Ascending aorta (tissue), 2 donors: ENCODE data around the gene MAB21L4. TPM values are rescaled to one million over a fixed set of nuclear protein-coding genes. Genes with fewer than 3 reads are reported as not detected.

Experiments used
- DNase-seq, 2 donors: peaks; one replicate each; pipeline ENCODE4 v3.0.0-alpha.2; 2019; ENCODE audit warnings: low spot score in 2 of 2
- H3K27ac ChIP-seq, 2 donors: fragments of 200-600 bp; sonication (generic); one replicate each; pipeline ENCODE4 v1.5.1; 2016 to 2017; ENCODE audit warnings: mild to moderate bottlenecking in 1 of 2
- H3K27me3 ChIP-seq: fragments of 200-600 bp; sonication (generic); one replicate; pipeline ENCODE4 v1.5.1; 2017
- H3K36me3 ChIP-seq, 2 donors: fragments of 200-600 bp; sonication (generic); one replicate each; pipeline ENCODE4 v1.5.1; 2016
- H3K4me1 ChIP-seq, 2 donors: fragments of 200-600 bp; sonication (generic); one replicate each; pipeline ENCODE4 v1.5.1; 2016 to 2017; ENCODE audit warnings: mild to moderate bottlenecking in 1 of 2
- H3K4me3 ChIP-seq, 2 donors: fragments of 200-600 bp; sonication (generic); one replicate each; pipeline ENCODE4 v1.5.1; 2016 to 2017; ENCODE audit warnings: mild to moderate bottlenecking in 1 of 2
- H3K9me3 ChIP-seq, 2 donors: fragments of 200-600 bp; sonication (generic); one replicate each; pipeline ENCODE4 v1.5.1; 2016
- CTCF ChIP-seq, 3 experiments: fragments of 200-600 bp in 2 of 3; fragments of 450-650 bp in 1 of 3; sonication (generic) in 2 of 3; IDR thresholded peaks; one replicate each; pipeline ENCODE4 v1.5.1; 2016 to 2019; ENCODE audit warnings: antibody characterized with exemption in 3 of 3, mild to moderate bottlenecking in 1 of 3, moderate library complexity in 1 of 3
- intact Hi-C: fragments of 100-400 bp; cut with DNase I; formaldehyde crosslinking; loops from one replicate; pipeline ENCODE4 v1.15.1; 2023
- total RNA-seq: library from RNA; depleted of rRNA; stranded (reverse); fragments of >200 nt; gene quantifications from one replicate; pipeline ENCODE4 v1.1.0, GENCODE V29; 2016

The MAB21L4 gene
- total RNA-seq, 1 donor from 2014 or later: not detected

- no peaks in the 10 kb centered on the region for H3K4me1 ChIP-seq
- H3K27me3 ChIP-seq: no peaks in the 10 kb centered on the region
- no peak for DNase-seq
- no peaks in the 10 kb centered on the region for H3K36me3 ChIP-seq
- no peak overlapping the region for H3K27ac ChIP-seq
- H3K9me3 ChIP-seq: no peaks in the 10 kb centered on the region
- H3K4me3 ChIP-seq: no peak overlapping the region
- intact Hi-C loops: no loop called here
- no peak for TF ChIP-seq CTCF (IDR thresholded peaks at IDR 0.05)
Measured at GRCh38 chr2:240894836-240895558, 959 bp downstream of the MAB21L4 start.

GRCh38 chr2:240894006-240894405 is 1.9 kb downstream of the MAB21L4 start:
- no peaks in the 10 kb centered on the region for H3K9me3 ChIP-seq
- H3K4me3 ChIP-seq: no peak overlapping the region
- no peaks in the 10 kb centered on the region for H3K4me1 ChIP-seq
- TF ChIP-seq CTCF (IDR thresholded peaks at IDR 0.05): no peak
- intact Hi-C loops: no loop called here
- H3K36me3 ChIP-seq: no peaks in the 10 kb centered on the region
- no peaks in the 10 kb centered on the region for H3K27me3 ChIP-seq
- DNase-seq: no peak
- no peak overlapping the region for H3K27ac ChIP-seq

- Histone ChIP-seq H3K9me3 (no peaks in the 10 kb centered on the region), H3K36me3 (no peaks in the 10 kb centered on the region), H3K27ac (no peak overlapping the region), H3K27me3 (no peaks in the 10 kb centered on the region), H3K4me3 (no peak overlapping the region), H3K4me1 (no peaks in the 10 kb centered on the region)
- intact Hi-C loops: no loop called here
- no peak for TF ChIP-seq CTCF (IDR thresholded peaks at IDR 0.05)
- DNase-seq: no peak
Measured at GRCh38 chr2:240893363-240893844, 2.6 kb downstream of the MAB21L4 start.

- Histone ChIP-seq H3K4me3 (no peak overlapping the region), H3K36me3 (no peaks in the 10 kb centered on the region), H3K4me1 (no peaks in the 10 kb centered on the region), H3K9me3 (no peaks in the 10 kb centered on the region), H3K27me3 (no peaks in the 10 kb centered on the region), H3K27ac (no peak overlapping the region)
- DNase-seq: no peak
- intact Hi-C loops: no loop called here
- TF ChIP-seq CTCF (IDR thresholded peaks at IDR 0.05): no peak
Measured at GRCh38 chr2:240892925-240893324, 3.0 kb downstream of the MAB21L4 start.

- intact Hi-C loops: no loop called here
- Histone ChIP-seq H3K9me3 (no peaks in the 10 kb centered on the region), H3K27me3 (no peaks in the 10 kb centered on the region), H3K4me3 (no peak overlapping the region), H3K4me1 (no peaks in the 10 kb centered on the region), H3K36me3 (no peaks in the 10 kb centered on the region), H3K27ac (no peak overlapping the region)
- no peak for TF ChIP-seq CTCF (IDR thresholded peaks at IDR 0.05)
- DNase-seq: no peak
Measured at GRCh38 chr2:240892356-240892755, 3.6 kb downstream of the MAB21L4 start.
